ENCODE data around the gene IFIT1B. TPM values are rescaled to one million over a fixed set of nuclear protein-coding genes. Genes with fewer than 3 reads are reported as not detected.
"Not testable (repeated sequence)": the region's sequence is repeated elsewhere in the genome, so short reads cannot be mapped to it uniquely, and the experiment has no call there.

IFIT1B gene
- total RNA-seq, 1 experiment from 2014 or later, result not detected

GRCh38 chr10:89329151-89329550 lies 48.7 kb upstream of the IFIT1B start:
- intact Hi-C loops (cut with micrococcal nuclease), result no loop called here
- H3K4me3 ChIP-seq (replicated peaks in 1 of 2; ENCODE audit: low read depth in 1 of 2, low read length in 2 of 2), result no peak overlapping the region
- DNase-seq (ENCODE audit: low read depth, low spot score) (no peak), ATAC-seq (no peak)
- ChIA-PET POLR2A (interaction anchor here (1.3 to 1.4 kb wide), 2 partner anchors 8 to 35 kb away, joined by 3 to 7 read pairs; no protein-coding TSS in a partner anchor), RAD21 (ENCODE audit: low non-redundant PET in 1 of 2, low total read pairs in 2 of 2, uncharacterized antibody in 2 of 2, unreplicated experiment in 2 of 2) (no interaction called here), CTCF (no interaction called here)
- no peaks in the 10 kb centered on the region for H3K79me2 ChIP-seq (ENCODE audit: insufficient read depth, low read length)
- no TSS peak for BruUV-seq (replicated peaks)
- no peaks in the 10 kb centered on the region for H3K9me2 ChIP-seq (ENCODE audit: insufficient read depth)
- no peak overlapping the region for H3K4me2 ChIP-seq (ENCODE audit: low read length)
- H2AFZ ChIP-seq (ENCODE audit: low read depth, low read length, poor library complexity, severe bottlenecking), result no peak overlapping the region
- H3K9ac ChIP-seq (ENCODE audit: low read length), result no peak overlapping the region
- H3K27me3 ChIP-seq (ENCODE audit: insufficient read depth, low read length), result no peaks in the 10 kb centered on the region
- H3K4me1 ChIP-seq (ENCODE audit: control insufficient read depth in 1 of 2, insufficient read depth in 2 of 2, low read length in 2 of 2), result peaks cover 12 to 30% of the 10 kb centered on the region in 2 experiments; a peak in 3 of 4 replicates
- H3K36me3 ChIP-seq (ENCODE audit: control insufficient read depth in 1 of 2, insufficient read depth in 2 of 2, low read length in 2 of 2), result no peaks in the 10 kb centered on the region
- no peaks in the 10 kb centered on the region for H4K20me1 ChIP-seq (ENCODE audit: insufficient read depth)
- no peak overlapping the region for H3K27ac ChIP-seq (ENCODE audit: low read depth, low read length)
- H3K9me3 ChIP-seq (ENCODE audit: control insufficient read depth in 1 of 2, insufficient read depth in 1 of 2, low read depth in 1 of 2, low read length in 2 of 2), result no peaks in the 10 kb centered on the region
- TF ChIP-seq, protein P1, sequence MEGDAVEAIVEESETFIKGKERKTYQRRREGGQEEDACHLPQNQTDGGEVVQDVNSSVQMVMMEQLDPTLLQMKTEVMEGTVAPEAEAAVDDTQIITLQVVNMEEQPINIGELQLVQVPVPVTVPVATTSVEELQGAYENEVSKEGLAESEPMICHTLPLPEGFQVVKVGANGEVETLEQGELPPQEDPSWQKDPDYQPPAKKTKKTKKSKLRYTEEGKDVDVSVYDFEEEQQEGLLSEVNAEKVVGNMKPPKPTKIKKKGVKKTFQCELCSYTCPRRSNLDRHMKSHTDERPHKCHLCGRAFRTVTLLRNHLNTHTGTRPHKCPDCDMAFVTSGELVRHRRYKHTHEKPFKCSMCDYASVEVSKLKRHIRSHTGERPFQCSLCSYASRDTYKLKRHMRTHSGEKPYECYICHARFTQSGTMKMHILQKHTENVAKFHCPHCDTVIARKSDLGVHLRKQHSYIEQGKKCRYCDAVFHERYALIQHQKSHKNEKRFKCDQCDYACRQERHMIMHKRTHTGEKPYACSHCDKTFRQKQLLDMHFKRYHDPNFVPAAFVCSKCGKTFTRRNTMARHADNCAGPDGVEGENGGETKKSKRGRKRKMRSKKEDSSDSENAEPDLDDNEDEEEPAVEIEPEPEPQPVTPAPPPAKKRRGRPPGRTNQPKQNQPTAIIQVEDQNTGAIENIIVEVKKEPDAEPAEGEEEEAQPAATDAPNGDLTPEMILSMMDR (IDR thresholded peaks at IDR 0.05 in 2 of 3, conservative IDR thresholded peaks at IDR 0.05 in 1 of 3; ENCODE audit: borderline replicate concordance in 1 of 3, insufficient read depth in 1 of 3, low read depth in 2 of 3, low read length in 2 of 3), result no peak
- TF ChIP-seq CBX3 (IDR thresholded peaks at IDR 0.05; ENCODE audit: low read depth) (no peak), ZFX (IDR thresholded peaks at IDR 0.05) (no peak), POLR2A (IDR thresholded peaks at IDR 0.05; ENCODE audit: borderline replicate concordance, extremely low read depth, insufficient read depth, insufficient read length) (no peak), SRF (IDR thresholded peaks at IDR 0.05; ENCODE audit: low read depth) (no peak), TCF7L2 (IDR thresholded peaks at IDR 0.05; ENCODE audit: borderline replicate concordance, extremely low read depth, insufficient read depth, insufficient read length) (no peak), SIN3A (IDR thresholded peaks at IDR 0.05; ENCODE audit: low read depth) (no peak), REST (IDR thresholded peaks at IDR 0.05; ENCODE audit: low read depth) (no peak), MAX (IDR thresholded peaks at IDR 0.05) (no peak), JUND (IDR thresholded peaks at IDR 0.05) (no peak)

- H3K9me3 ChIP-seq (ENCODE audit: control insufficient read depth in 1 of 2, insufficient read depth in 1 of 2, low read depth in 1 of 2, low read length in 2 of 2); ATAC-seq; H2AFZ ChIP-seq (ENCODE audit: low read depth, low read length, poor library complexity, severe bottlenecking); H3K36me3 ChIP-seq (ENCODE audit: control insufficient read depth in 1 of 2, insufficient read depth in 2 of 2, low read length in 2 of 2); H3K79me2 ChIP-seq (ENCODE audit: insufficient read depth, low read length); H3K27ac ChIP-seq (ENCODE audit: low read depth, low read length); H3K4me3 ChIP-seq (replicated peaks in 1 of 2; ENCODE audit: low read depth in 1 of 2, low read length in 2 of 2); CTCF ChIA-PET; intact Hi-C loops (cut with micrococcal nuclease); POLR2A ChIA-PET; H3K9me2 ChIP-seq (ENCODE audit: insufficient read depth); DNase-seq (ENCODE audit: low read depth, low spot score); H4K20me1 ChIP-seq (ENCODE audit: insufficient read depth); H3K9ac ChIP-seq (ENCODE audit: low read length); H3K27me3 ChIP-seq (ENCODE audit: insufficient read depth, low read length); H3K4me2 ChIP-seq (ENCODE audit: low read length); RAD21 ChIA-PET (ENCODE audit: low non-redundant PET in 1 of 2, low total read pairs in 2 of 2, uncharacterized antibody in 2 of 2, unreplicated experiment in 2 of 2); BruUV-seq (replicated peaks): not testable (repeated sequence)
- peaks cover 12 to 30% of the 10 kb centered on the region in 2 experiments; a peak in 3 of 4 replicates for H3K4me1 ChIP-seq (ENCODE audit: control insufficient read depth in 1 of 2, insufficient read depth in 2 of 2, low read length in 2 of 2)
Measured at GRCh38 chr10:89330014-89330413, 47.8 kb upstream of the IFIT1B start.

Measured in HCT116 (cell line).